ENCODE results near the gene PCDHA9.

GRCh38 chr5:140857987-140858240 is 9.7 kb downstream of the PCDHA9 start:
- TF ChIP-seq, protein P1, sequence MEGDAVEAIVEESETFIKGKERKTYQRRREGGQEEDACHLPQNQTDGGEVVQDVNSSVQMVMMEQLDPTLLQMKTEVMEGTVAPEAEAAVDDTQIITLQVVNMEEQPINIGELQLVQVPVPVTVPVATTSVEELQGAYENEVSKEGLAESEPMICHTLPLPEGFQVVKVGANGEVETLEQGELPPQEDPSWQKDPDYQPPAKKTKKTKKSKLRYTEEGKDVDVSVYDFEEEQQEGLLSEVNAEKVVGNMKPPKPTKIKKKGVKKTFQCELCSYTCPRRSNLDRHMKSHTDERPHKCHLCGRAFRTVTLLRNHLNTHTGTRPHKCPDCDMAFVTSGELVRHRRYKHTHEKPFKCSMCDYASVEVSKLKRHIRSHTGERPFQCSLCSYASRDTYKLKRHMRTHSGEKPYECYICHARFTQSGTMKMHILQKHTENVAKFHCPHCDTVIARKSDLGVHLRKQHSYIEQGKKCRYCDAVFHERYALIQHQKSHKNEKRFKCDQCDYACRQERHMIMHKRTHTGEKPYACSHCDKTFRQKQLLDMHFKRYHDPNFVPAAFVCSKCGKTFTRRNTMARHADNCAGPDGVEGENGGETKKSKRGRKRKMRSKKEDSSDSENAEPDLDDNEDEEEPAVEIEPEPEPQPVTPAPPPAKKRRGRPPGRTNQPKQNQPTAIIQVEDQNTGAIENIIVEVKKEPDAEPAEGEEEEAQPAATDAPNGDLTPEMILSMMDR (IDR thresholded peaks at IDR 0.05), result no peak
- no peak for TF ChIP-seq POLR2A (IDR thresholded peaks at IDR 0.05)
